ENCODE data around the gene ZCWPW2. TPM values are rescaled to one million over a fixed set of nuclear protein-coding genes. Genes with fewer than 3 reads are reported as not detected.

The ZCWPW2 gene
- polyA plus RNA-seq, 1 experiment = 0.20 TPM

GRCh38 chr3:28476764-28477163, 128.2 kb downstream of the ZCWPW2 start:
- TF ChIP-seq CTCF (IDR thresholded peaks at IDR 0.05; ENCODE audit: insufficient read depth, low read depth, low read length) = no peak
- Histone ChIP-seq H3K27me3 (ENCODE audit: control insufficient read depth, insufficient read depth, low read length) (no peaks in the 10 kb centered on the region), H3K36me3 (ENCODE audit: control insufficient read depth, insufficient read depth, low read length) (no peaks in the 10 kb centered on the region), H3K4me3 (ENCODE audit: low read depth, low read length) (no peak overlapping the region)
- ChIA-PET CTCF (interaction anchor here (0.6 to 2.0 kb wide), 3 partner anchors 11 to 1566 kb away, joined by 3 to 12 read pairs (median 4); no protein-coding TSS in a partner anchor), POLR2A (no interaction called here)
- no peak for DNase-seq (ENCODE audit: low read depth)

- CTCF ChIA-PET = interaction anchor here (0.6 to 0.7 kb wide), 2 partner anchors 32 to 976 kb away, joined by 3 to 5 read pairs; no protein-coding TSS in a partner anchor
- TF ChIP-seq CTCF (IDR thresholded peaks at IDR 0.05; ENCODE audit: insufficient read depth, low read depth, low read length) = no peak
Measured at GRCh38 chr3:28485164-28485563, 136.6 kb downstream of the ZCWPW2 start.

GRCh38 chr3:28495301-28495700, 146.8 kb downstream of the ZCWPW2 start:
- H3K4me3 ChIP-seq (ENCODE audit: low read depth, low read length) = no peak overlapping the region
- DNase-seq (ENCODE audit: low read depth) = no peak
- ChIA-PET POLR2A (no interaction called here), CTCF (no interaction called here)
- no peaks in the 10 kb centered on the region for H3K36me3 ChIP-seq (ENCODE audit: control insufficient read depth, insufficient read depth, low read length)
- H3K27me3 ChIP-seq (ENCODE audit: control insufficient read depth, insufficient read depth, low read length) = no peaks in the 10 kb centered on the region
- no peak for TF ChIP-seq CTCF (IDR thresholded peaks at IDR 0.05; ENCODE audit: insufficient read depth, low read depth, low read length)

More at GRCh38 chr3:28485164-28485563, 136.6 kb downstream of the ZCWPW2 start:
- POLR2A ChIA-PET = no interaction called here
- Histone ChIP-seq H3K27me3 (ENCODE audit: control insufficient read depth, insufficient read depth, low read length) (no peaks in the 10 kb centered on the region), H3K4me3 (ENCODE audit: low read depth, low read length) (no peak overlapping the region), H3K36me3 (ENCODE audit: control insufficient read depth, insufficient read depth, low read length) (no peaks in the 10 kb centered on the region)
- no peak for DNase-seq (ENCODE audit: low read depth)

- H3K36me3 ChIP-seq (ENCODE audit: control insufficient read depth, insufficient read depth, low read length) = no peaks in the 10 kb centered on the region
- H3K4me3 ChIP-seq (ENCODE audit: low read depth, low read length) = no peak overlapping the region
- POLR2A ChIA-PET = no interaction called here
- CTCF ChIA-PET = no interaction called here
- no peak for TF ChIP-seq CTCF (IDR thresholded peaks at IDR 0.05; ENCODE audit: insufficient read depth, low read depth, low read length)
- DNase-seq (ENCODE audit: low read depth) = no peak
- H3K27me3 ChIP-seq (ENCODE audit: control insufficient read depth, insufficient read depth, low read length) = no peaks in the 10 kb centered on the region
Measured at GRCh38 chr3:28502397-28502937, 153.9 kb downstream of the ZCWPW2 start.

- no peaks in the 10 kb centered on the region for H3K36me3 ChIP-seq (ENCODE audit: control insufficient read depth, insufficient read depth, low read length)
- H3K27me3 ChIP-seq (ENCODE audit: control insufficient read depth, insufficient read depth, low read length) = no peaks in the 10 kb centered on the region
- no peak overlapping the region for H3K4me3 ChIP-seq (ENCODE audit: low read depth, low read length)
- no peak for TF ChIP-seq CTCF (IDR thresholded peaks at IDR 0.05; ENCODE audit: insufficient read depth, low read depth, low read length)
- POLR2A ChIA-PET = no interaction called here
- DNase-seq (ENCODE audit: low read depth) = no peak
- CTCF ChIA-PET = interaction anchor here (0.7 kb wide), 1 partner anchor 38 kb away, joined by 3 read pairs; no protein-coding TSS in a partner anchor
Measured at GRCh38 chr3:28504976-28505375, 156.5 kb downstream of the ZCWPW2 start.

Data from BJ (cell line).